DMS53 treated with DMSO at 0.1 percent for 48 hours (cell line): Measurements from ENCODE around the gene KCNMA1.
A peak's percentile ranks its signal among the peaks of the same experiment; 100 is the strongest.
"Not testable (repeated sequence)": the region's sequence is repeated elsewhere in the genome, so short reads cannot be mapped to it uniquely, and the experiment has no call there.

ENCODE experiments used
- DNase-seq: peaks from one replicate; lab custom pipeline; 2025; ENCODE audit not compliant: unreplicated experiment; lab: John Stamatoyannopoulos, UW

The KCNMA1 gene

GRCh38 chr10:77428691-77429395, 208.8 kb downstream of the KCNMA1 start:
- peak; percentile 24 for DNase-seq

GRCh38 chr10:77424257-77424656, 213.4 kb downstream of the KCNMA1 start:
- DNase-seq, result no peak

DNA sequence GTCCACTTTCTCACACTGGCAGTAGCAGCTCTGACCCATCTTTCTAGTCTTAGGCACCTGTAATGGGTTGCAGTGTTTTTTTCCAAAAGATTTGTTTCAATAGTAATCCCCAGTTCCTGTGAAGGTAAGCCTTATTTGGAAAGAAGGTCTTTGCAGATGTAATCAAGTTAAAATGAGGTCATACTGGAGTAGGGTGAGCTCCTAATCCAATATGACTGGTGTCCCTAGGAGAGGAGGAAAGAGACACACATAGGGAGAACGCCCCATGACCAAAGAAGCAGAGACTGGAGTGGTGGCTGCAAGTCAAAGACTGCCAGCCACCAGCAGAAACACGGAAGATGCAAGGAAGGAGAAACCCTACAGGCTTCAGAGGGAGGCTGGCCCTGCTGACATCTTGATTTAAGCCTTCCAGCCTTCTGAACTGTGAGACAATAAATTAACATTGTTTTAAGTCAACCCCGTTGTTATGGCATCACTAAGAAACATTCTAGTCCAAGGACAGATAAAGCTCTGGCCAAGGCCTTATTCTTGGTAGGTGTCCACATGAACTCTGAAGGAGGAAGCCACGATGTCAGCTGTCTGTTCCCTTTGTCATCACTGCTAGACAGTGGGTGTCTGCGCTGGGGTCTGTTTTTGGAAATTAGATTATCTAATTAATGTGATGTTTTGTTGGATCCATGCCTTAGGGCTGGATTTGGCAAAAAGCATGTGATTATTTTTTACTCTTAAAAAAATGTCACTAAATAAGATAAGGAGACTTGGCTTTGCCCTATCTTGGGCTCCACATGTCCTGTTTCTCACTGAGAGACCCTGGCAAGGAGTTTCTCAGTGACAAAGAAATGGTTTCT, 214.9 kb downstream of the KCNMA1 start:
- DNase-seq, result no peak

GRCh38 chr10:77421591-77421990, 216.0 kb downstream of the KCNMA1 start:
- no peak for DNase-seq

- no peak for DNase-seq
Measured at GRCh38 chr10:77420947-77421523, 216.6 kb downstream of the KCNMA1 start.

DNA sequence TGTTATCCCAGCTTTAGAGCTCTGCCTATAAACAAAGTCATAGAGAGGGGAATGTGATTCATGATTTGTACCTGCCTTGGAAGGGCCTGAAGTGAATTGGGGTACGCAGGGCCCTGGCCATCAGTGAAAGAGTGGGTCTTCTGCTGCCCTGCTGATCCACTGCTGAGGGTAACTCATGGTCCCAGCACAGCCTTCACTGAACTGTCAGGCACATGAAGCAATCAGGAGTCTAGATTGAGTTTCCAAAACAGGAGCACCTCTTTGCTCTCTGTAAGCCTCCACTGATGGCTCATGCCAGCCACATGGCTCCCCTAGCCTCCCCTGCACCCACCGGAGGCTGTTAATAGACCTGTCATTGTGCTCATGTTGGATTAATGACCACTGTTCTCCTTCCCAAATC, 217.6 kb downstream of the KCNMA1 start:
- no peak for DNase-seq

GRCh38 chr10:77419056-77419455, 218.6 kb downstream of the KCNMA1 start:
- DNase-seq, result no peak

GRCh38 chr10:77417806-77418640, 219.6 kb downstream of the KCNMA1 start:
- DNase-seq, result no peak

DNA sequence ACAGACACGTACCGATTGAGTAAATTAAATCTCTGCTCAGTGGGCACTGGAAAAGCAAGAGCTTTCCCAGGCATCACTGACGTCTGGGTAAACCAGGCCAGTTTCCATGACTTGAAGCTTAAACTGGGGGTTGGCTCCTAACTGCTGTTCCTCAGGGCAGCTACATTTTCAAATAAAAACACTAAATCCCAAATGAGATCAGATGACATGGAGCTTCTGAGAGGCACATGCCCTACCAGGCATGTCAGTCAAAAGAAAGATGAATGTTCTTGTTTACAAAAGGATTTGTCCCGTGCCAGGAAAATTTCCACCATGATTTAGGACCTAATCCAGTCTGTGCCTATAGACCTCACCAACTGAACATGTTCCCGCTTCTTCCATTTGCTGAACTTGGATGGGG, 220.2 kb downstream of the KCNMA1 start:
- no peak for DNase-seq

DNA sequence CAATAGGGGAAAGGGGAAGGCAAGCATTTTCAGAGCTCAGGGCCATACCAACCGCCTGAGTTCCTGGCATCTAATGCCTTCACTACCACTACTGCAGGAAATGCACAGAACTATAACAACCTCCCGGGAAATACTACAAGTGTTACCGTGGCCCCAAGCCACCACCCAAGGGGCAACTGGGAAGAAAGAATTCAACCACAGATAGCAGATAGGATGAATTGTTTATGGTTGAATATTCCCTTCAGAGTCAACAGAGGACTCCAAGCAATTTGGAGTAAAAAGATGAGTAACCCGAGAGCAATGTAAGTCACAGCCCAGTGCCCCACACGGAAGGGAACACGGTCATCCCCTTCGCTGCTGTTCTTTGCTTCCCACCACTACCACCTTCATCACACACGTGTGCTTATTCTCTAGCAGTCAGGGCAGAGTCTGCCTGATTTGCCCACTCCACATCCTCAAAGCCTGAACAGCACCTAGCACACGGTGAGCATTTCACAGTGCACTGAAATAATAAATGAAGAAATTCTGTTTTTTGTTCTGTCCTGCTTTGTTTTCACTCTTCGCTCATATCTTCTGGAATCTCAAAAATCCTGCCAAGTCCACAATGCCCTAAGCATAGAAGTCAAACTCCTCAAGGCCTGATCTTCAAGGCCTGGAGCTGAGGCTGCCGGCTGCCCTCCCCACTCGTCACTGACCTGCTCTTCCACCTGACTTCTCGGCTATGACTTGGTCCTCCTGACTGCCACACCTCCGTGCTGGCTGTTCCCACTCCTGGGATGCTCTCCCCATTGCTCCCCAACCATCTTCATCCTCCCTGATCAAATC, 221.1 kb downstream of the KCNMA1 start:
- no peak for DNase-seq

- no peak for DNase-seq
Measured at GRCh38 chr10:77415313-77415960, 222.2 kb downstream of the KCNMA1 start.

GRCh38 chr10:77413231-77413630, 224.4 kb downstream of the KCNMA1 start:
- DNase-seq, result no peak

- not testable (repeated sequence) for DNase-seq
Measured at GRCh38 chr10:77412573-77413133, 225.0 kb downstream of the KCNMA1 start.

GRCh38 chr10:77411805-77412204, 225.8 kb downstream of the KCNMA1 start:
- no peak for DNase-seq

GRCh38 chr10:77410523-77410922, 227.1 kb downstream of the KCNMA1 start:
- DNase-seq, result no peak

DNA sequence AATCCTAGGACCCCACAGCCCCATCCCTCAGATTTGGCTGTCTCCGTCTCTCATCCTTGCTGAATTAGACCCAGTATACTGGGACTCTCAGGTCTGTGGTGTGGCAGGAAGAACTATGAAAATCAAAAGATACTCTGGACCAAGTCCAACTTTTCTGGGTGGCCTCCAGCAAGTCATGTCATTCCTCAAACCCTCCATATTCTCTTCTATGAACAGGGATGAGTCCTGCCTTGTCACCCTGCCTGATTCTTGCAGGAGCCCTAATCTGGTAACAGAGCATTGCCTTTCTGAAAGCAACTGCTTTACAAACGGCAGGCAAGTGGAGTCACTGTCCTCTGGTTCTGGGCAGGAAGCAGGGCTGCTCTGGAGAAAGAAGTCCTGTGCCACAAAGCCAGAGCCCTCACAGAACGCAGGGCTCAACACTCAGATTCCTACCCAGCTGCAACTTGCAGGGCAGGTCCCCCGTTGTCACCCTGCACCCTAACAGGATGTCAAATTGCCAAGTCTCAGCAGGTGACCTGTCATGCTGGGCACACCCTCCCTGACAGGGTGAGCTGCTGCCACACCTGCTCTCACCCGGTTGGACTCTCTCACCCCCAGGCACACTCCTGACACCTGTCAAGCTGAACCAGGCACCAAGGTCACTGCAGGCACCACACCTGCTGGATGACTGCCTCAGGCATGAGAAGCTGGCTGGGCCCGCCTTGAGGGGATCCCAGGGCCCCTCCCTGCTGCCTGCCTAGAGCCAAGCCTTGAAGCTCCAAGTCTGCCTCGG, 227.7 kb downstream of the KCNMA1 start:
- peak; percentile 92 for DNase-seq

DNA sequence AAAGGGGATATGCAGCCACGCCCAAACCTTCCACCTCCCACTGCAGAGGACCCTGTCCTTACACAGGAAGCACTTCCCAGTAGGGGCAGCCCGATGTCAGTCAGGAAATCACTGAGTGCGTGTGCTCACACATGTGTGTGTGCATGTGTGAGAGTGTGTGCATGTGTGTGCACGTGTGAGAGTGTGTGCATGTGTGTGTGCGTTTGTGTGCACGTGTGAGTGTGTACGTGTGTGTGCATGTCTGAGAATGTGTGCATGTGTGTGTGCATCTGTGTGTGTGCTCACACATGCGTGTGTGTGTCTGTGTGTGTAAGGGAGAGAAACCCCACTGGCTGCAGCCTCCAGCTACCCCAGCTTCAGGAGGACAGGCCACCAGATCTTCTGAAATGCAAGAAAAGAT, 229.3 kb downstream of the KCNMA1 start:
- no peak for DNase-seq

- no peak for DNase-seq
Measured at GRCh38 chr10:77406764-77407430, 230.7 kb downstream of the KCNMA1 start.
